Activated naive CD4-positive, alpha-beta T cell treated with anti-CD3 and anti-CD28 coated beads, Interleukin-2, amount 50 U/mL, for 16 hours (primary cell): ENCODE results near the gene BTG1.

Experiments
- DNase-seq: peaks from one replicate; pipeline ENCODE4 v3.0.0-alpha.2; 2020

BTG1 gene

DNA sequence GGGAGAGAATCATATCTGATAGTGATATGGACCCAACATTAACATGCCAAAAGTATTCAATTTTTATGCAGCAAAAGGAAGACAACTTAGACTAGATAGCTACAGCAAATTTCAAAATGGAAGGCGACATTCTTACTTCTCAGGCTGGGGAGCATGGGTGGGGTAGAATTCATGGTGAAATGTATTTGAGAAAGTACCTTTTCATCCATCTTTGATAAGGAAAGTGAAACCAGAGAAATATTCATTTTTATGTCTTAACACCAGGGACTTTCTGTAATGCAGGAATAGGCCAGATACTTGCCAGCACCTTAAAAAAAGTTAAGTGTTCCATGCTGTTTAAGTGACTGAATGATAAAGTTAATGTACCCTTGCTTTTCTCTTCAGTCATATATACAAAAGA, 13.4 kb downstream of the BTG1 start:
- no peak for DNase-seq

DNA sequence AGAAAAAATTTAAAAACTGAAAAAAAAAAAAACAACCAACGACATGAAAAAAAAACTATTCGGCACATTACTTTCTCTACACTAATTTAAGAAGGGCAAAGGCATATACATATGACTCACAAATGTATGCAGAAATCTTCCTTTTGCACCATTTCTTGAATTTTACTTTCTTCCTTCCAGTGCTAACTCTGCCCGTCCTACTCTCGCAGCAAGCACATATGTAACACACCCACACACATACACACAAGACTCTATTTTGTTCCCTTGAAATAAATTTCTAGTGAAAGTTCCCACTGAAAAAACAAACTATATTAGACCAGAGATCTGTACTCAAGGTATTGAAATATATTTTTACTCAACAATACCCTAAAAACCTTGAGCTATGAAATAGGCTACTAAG, 14.6 kb downstream of the BTG1 start:
- DNase-seq = no peak

DNA sequence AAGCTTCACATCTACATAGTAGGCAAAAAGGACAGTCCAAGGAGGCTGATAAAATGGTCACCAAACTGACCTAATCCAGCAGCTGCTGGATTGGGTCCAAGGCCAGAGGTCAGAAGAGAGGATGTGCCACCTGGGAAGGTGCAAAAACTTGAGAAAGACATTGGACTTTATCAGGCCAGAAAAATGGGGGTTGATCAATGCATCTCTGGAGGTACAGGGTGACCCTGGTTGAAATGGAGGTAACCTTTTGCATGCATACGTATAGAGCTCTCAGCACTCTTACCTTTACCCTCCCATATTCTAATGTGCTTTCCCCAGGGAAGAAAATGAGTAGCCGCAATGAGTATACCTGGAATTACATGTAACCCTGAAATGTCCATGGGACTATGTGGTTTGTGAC, 16.0 kb downstream of the BTG1 start:
- no peak for DNase-seq

DNA sequence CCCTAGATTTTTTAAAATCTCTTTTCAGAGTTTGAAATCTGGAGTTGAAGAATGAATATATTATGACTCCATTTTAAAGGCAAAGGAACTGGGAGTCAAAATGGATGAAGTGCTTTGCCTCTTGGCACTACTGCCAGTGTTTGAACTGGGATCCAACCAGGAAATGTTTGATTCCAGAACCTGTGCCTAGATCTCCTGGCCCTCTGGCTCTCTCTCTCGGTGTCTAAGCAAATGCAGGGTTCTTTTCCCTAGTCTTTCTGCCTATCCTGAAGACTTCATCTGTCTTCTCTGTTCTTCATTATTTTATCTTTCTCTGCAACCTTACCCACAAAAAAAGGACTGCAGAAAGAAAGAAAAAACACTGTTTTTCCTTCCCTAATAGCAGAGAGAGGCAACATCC, 17.0 kb downstream of the BTG1 start:
- DNase-seq = no peak

DNA sequence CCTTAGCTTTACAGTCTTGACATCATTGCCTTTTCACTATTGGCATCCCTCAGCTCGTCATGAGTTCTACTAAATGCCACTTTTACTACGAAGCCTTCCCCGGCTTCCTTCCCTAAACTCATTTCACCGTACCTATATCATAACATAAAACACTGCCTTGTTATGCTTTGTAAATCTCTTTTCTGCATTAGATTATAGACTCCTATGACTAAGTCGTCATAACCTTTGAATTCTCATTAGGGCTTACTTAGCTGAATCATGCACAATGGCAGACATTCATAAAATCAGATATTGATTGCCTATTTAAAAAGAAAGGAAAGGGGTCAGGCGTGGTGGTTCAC, 21.0 kb downstream of the BTG1 start:
- DNase-seq = no peak

DNA sequence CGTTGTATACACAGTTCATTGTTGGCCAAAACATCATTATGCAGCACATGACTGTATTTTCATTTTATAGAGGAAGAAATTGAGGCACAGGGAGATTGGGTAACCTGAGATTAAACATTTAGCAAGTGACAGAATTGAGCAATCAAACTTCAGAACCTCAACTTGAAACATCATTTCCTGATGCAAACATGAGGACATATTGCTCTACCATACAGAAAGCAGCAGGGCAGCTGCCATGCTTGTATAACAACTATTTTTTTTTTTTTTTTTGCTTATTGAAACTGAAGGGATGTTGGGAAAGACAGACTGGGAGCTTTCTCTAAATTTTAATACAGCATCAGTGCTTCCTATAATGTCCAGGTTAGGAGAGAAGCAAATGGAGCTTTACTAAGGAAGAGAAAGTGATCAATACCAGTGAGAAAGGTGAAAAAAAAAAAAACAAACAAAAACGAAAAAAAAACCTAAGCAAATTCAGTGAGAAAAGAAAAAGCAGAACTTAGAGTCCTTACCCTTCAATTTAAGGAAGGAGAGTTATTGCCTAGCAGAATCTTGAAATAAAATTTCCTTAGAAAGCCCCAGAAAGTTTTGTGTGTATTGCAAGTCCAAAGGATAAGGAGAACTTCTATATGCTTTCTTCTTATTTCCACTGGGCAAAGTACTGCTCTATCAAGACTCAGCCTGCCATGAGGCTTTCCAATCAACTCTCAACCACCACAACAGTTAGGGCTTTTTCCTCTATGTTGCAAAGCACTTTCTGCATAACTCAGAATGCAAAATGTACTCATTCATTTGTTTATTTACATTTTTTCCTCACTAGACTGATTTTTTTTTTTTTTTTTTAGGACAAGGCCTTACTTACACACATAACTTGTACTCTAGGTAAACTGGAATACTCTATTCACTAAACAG, 21.6 kb downstream of the BTG1 start:
- no peak for DNase-seq

DNA sequence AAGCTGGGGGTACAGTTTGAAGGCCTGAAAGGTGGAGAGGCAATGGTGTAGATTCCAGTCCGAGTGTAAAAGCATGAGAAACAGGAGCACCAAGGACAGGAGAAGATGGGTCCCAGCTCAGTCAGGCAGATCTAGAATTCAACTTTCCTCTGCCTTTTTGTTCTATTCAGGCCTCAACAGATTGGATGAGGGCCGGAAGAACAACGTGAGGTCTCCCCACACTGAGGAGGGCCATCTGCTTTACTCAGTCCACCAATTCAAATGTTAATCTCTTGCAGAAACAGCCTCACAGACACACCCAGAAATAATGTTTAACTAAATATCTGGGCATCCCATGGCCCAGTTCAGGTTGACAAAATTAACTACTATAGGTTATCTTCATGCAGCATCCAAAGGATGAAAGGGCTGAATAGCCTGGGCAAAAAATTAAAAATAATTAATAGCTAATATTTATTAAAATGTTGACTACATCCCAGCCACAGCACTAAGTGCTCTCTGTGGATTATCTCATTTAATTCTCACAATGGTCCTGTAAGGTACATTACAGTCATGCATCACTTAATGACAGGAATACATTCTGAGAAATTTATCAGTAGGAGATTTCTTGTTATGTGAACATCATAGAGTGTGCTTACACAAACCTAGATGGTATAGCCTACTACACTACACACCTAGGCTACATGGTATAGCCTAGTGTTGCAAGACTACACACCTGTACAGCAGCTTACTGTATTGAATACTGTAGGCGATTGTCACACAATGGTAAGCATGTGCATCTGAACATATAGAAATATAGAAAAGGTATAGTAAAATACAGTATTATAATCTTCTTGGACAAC, 22.5 kb downstream of the BTG1 start:
- DNase-seq = no peak

DNA sequence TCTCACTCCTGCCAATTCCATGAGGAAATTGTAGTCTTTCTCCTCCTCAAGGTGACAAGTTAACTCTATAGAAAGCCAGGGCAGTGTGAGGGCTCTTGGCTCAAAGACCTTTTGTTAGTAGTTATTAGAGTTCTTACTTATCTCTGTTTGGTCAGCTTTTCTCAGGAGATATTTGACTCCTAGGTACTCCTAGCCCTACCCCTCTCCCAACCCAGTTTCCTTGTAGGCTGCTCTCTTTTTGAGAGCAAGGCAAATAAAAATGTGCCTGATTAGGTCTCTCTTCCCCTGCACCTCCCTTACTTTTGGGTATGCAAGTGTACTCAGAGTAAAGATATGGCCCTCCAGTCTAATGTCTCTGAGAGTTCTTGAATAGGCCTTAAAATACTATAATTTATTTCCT, 23.8 kb downstream of the BTG1 start:
- DNase-seq = no peak

DNA sequence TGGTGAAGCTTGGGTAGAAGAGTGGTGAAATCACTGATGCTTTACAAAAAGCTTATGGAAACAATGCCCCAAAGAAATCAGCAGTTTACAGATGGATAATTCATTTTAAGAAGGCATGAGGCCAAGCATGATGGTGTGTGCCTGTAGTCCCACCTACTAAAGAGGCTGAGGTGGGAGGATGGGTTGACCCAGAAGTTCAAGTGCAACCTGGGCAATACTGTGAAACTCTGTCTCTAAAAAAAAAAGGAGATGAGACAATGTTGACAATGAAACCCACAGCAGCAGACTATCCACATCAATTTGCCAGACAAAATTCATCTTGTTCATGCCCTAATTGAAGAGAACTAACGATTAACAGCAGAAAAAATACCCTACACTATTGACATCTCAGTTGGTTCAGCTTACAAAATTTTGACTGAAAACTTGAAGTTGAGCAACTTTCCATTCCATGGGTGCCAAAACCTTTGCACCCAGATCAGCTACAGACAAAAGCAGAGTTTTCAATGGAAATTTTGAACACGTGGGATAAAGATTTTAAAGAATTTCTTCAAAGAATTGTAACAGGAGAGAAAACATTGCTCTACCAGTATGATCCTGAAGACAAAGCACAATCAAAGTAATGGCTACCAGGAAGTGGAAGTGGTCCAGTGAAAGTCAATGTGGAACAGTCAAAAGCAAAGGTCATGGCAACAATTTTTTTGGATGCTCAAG, 26.7 kb downstream of the BTG1 start:
- no peak for DNase-seq

DNA sequence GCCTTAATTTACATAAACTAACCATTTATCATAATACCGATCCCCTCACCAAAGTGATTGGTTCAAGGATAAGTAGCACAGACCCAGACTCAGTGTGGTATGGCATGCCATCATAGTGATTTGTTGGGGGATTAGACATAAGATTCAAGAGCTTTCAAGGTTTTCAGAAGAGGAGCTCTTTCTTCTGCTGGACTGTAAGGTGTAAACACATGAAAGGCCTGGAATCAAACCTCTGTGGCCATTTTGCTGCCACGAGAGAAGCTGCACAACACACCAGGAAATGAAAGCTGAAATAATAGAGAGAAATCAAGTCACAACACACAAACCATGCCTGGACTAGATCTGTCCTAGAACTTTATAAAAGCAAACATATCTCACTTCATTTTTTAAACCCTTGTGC, 30.8 kb downstream of the BTG1 start:
- DNase-seq = no peak

DNA sequence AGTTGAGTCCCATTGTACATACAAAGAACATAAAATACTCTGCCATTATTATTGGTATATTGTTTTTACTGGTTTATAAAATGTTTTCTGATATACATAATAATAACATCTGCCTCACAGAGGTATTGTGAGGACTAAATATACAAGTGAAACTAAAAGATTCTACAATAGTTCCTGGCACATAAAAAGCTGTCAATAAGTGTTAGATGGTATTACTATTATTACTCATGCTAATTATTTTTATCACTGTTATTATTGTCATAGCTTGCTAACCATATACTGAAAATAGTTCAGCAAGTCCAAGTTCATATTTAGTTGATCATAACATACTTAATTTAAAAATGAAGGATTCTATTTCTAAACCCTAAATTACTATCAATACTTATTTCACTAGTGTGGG, 34.4 kb downstream of the BTG1 start:
- no peak for DNase-seq

DNA sequence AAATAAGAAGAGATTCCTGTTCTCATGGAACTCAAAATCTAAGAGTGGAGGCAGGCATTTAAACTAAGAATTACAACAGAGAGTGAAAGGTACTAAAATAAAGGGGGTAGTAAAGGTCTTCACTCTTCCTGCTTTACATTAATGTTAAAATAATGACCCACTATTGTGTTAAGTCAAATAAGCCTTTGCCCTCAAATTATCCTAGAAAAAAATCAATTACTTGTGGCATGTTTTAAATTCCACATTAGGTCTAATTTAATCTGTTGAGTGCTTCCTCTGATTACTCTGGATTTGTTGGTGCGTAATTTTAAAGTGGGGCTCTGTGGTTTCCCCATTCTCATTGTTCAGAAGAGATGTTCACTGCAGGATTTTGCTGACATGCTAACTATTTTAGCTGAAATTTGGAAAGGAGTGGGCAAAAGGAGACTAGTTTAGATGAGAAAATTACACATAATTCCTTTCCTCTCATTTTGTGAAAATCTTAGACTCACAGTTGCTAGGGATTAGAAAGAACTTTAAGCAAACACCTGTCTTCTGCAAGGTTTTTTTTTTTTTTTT, 35.5 kb downstream of the BTG1 start:
- no peak for DNase-seq

DNA sequence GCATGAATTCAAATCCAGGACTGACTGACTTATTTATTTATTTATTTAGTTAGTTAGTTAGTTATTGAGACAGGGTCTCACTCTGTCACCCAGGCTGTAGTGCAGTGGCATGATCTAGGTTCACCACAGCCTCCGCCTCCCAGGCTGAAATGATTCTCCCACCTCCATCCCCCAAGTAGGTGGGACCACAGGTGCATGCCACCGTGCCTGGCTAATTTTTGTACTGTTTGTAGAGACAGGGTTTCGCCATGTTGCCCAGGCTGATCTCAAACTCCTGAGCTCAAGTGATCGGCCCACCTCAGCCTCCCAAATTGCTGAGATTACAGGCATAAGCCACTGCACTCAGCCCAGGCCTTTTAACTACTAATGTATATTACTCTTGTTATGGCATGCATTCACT, 36.0 kb downstream of the BTG1 start:
- no peak for DNase-seq

DNA sequence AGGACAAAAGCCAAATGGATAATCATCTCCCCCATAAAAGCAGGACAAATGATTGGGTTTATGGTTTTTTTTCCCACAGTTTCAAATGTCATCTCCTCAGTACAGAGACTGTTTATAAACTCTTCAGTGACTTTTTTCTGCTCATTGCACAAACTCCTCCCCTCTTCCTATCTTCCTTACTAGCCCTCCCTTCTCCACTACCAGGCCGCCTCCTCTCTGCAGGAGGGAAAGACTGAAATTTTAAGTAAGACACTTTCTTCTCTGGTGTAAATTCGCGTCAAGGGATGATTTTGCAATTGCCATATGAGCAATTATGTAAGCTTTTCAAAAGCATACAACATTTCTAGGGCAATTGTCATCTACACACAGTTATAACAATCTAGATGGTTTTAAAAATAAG, 37.0 kb downstream of the BTG1 start:
- DNase-seq = no peak

DNA sequence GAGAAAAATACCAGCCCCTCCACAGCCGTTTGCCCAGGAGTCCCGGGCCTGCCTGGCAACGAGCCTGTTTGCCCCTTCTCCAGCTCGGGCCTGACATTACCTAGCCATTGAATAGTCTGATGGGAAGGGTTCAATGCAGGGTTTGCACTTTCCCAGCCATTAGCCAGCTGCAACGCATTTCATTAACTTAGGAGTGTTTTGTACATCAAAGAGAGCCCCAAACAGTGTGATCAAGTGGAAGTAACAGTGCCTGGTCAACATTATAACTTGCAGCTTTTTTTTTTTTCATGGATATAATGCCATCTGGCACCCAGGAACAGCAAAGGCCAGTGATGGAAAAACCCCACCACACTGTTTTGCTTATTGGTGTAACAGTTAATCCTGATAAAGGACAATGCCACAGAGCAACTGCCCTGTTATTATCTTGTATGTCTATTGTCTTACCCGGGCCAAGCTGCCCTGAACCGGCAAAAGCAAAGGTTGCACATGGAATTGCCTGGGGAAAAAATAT, 38.0 kb downstream of the BTG1 start:
- no peak for DNase-seq

DNA sequence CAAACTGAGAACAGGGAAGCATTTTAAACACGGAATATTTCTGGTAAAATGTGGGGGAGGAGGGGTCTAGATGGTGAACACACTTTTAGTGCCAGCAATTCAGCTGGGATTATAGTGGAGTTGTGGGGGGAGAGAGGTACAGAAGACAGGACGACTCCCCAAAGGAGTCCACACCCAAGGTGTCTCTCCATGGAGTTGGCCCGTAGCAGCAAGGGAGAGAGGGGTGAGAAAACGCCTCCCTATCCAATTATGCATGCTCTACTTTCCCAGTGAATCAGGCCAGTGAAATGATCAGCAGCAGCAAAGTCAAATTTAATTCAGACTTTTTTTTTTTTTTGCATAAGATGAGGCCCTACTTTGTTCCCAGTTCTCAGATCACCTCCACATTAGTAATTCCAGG, 38.6 kb downstream of the BTG1 start:
- DNase-seq = no peak

DNA sequence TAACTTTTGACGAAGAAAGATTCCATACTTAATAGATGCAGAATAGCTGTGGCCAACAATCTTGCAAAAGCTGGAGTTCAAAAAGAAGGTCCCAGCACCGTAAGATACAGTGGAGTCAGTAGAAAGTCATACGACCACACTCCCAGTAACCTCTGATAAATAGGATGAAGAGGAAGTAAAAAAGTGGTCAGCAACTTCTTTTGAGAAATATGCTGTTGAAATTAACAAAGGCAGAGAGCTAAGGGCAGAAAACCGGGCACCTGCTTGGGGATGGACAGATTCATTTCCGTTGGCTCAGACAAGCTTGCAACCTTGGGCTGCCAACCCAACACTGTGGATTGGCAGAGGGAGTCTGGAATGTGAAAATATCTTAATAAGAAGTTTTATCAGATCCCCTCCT, 40.0 kb downstream of the BTG1 start:
- no peak for DNase-seq

DNA sequence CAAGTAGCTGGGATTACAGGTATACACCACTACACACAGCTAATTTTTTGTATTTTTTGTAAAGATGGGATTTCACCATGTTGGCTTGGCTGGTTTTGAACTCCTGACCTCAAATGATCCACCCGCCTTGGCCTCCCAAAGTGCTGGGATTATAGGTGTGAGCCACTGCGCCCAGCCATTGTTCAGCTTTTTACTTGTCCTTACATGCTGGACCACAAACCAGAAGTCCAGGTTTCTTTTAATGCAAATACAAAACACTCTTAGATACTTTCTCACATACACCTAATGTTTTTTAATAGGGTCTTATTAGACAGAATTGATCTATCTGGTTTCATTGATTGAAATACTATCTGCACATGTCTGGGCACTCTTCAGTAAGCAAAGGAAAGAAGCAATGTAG, 40.5 kb downstream of the BTG1 start:
- no peak for DNase-seq

DNA sequence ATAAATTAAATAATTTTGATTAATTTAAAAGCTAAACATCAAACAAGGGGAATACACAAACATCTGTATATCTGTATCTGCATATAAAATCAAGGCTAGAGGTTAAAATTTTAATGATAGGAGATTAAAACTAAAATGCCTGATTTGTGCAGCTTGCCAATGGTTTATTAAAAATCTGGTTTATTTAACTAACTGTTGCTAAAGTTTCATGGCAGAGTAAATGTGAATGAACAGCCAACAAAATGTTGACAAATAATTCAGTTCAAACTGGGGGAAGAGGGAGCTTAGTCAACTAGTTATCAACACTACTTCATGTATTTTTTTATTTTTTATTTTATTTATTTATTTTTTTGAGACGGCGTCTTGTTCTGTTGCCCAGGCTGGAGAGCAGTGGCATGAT, 43.0 kb downstream of the BTG1 start:
- DNase-seq = no peak

DNA sequence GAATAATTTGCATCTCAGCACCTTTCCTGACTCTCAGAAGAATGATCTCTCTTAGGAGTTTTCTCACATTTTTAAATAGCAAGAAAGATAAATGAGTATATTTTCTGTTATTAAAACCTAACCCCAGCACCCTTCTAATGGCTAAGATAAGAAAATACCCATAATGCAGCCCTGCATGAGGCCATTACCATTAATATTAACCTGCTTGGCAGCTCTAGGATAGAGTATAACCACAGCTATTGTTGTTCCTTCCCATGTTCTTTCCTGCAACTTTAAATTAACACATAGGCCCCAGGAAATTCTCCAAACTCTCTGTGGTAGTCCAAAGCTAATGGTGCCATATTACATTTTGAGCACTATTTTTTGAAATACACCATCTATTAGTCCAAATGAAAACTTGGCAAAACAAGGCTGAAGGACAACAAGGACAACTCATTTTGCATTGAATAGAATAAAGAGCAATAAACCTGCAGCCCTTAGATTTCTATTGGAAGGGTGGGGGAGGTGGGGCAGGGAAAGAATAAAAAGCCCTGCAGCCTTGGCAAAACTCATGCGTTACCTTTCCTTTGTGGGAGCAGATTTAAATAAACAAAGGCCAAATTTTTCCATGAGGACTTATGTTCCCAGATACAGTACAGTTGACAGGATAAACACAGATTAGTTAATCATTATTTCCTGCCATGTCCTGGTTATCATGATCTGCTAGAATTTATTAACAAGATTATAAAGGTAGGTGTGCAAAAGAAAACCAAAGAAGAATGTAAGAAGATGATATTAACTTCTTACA, 46.9 kb downstream of the BTG1 start:
- no peak for DNase-seq

DNA sequence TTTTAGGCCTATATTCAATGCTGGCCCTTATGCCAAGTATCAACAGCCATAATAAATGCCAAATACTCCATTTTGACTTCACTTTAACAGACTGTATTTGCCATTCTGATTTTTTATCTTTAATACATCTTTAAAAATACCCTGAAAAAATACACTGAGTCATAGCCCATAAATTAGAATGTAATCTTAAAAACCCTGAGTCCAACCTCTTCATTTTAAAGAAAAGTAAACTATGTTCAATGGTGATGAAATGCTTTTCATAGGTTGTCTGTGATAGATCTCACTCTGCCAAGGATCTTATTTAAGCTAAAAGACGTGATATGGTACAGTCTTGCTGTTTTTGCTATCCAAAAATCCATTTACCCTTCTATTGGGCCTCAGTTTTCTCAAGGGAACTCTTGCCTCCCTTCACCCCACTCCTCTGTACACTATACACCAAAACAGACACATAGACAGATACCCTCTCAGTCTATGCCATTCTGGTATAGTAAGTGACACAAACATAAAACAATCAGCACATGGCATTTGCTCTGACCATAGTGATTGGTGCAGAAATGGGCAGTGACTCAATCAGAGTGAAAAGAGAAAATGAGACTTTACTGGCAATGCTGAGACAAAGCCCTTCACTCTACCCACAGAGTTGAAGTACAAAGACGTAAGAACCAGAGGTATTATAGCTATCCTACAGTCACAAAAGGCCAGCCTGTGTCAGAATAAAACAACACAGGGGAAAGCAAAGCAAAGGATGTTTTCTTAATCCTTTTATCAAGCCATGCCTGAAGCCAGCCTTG, 49.1 kb downstream of the BTG1 start:
- no peak for DNase-seq

DNA sequence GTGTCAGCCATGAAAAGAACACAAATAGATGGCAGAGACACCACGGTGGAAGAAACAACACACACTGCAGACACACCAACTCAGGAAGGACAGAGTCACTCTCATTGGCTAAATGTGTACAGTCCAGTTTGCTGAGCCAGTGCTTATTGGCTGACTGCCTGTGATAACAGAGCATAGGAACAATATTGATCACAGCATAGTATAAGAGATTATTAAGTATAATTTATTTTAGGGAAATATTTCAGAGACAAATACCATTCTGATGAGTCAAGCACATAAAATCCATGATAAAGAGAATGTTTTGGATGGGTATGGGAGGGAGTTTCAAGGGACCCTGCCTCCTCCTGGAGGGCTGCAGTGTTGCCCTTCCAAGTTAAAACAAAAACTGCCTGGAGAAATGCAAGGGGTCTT, 50.9 kb downstream of the BTG1 start:
- no peak for DNase-seq
